HepG2 (cell line): ENCODE results near the gene DDO. TPM values are rescaled to one million over a fixed set of nuclear protein-coding genes. Genes with fewer than 3 reads are reported as not detected.

Experiments
- GABPB1 ChIP-seq: IDR thresholded peaks from 2 replicates; pipeline ENCODE4 v1.6.1; 2016; ENCODE audit warnings: mild to moderate bottlenecking, missing genetic modification reagents, moderate library complexity, missing compliant biosample characterization
- NR2F2 ChIP-seq: IDR thresholded peaks from 2 replicates; pipeline ENCODE4 v1.6.1; 2012; ENCODE audit warnings: low read depth, inconsistent platforms, borderline replicate concordance
- PCBP1 ChIP-seq: fragments of 200-400 bp; formaldehyde crosslinking; IDR thresholded peaks from 2 replicates; pipeline ENCODE4 v1.6.1; 2017; ENCODE audit warnings: mild to moderate bottlenecking, low read depth, low read length, borderline replicate concordance
- SUZ12 ChIP-seq: fragments of 150-350 bp; IDR thresholded peaks from 2 replicates; pipeline ENCODE4 v1.6.1; 2014; ENCODE audit warnings: low read depth, low read length
- TMF1 ChIP-seq: sonication (generic); formaldehyde crosslinking; IDR thresholded peaks from 2 replicates; pipeline ENCODE4 v1.8.1; 2022; ENCODE audit warnings: low read depth, missing genetic modification reagents
- ZNF441 ChIP-seq: sonication (generic); formaldehyde crosslinking; IDR thresholded peaks from 2 replicates; pipeline ENCODE4 v1.7.0; 2021; ENCODE audit warnings: missing genetic modification reagents, borderline replicate concordance
- ZNF547 ChIP-seq: sonication (generic); formaldehyde crosslinking; IDR thresholded peaks from 2 replicates; pipeline ENCODE4 v1.5.1; 2020; ENCODE audit warnings: mild to moderate bottlenecking, missing genetic modification reagents
- ZNF737 ChIP-seq: sonication (generic); formaldehyde crosslinking; IDR thresholded peaks from 2 replicates; pipeline ENCODE4 v1.5.0; 2020; ENCODE audit warnings: missing genetic modification reagents, mild to moderate bottlenecking, borderline replicate concordance
- ZNF841 ChIP-seq: sonication (generic); formaldehyde crosslinking; IDR thresholded peaks from 2 replicates; pipeline ENCODE4 v1.8.1; 2023; ENCODE audit warnings: missing genetic modification reagents, borderline replicate concordance
- polyA plus RNA-seq, 8 experiments: library from polyadenylated mRNA; depleted of rRNA in 3 of 8; stranded (reverse) in 7 of 8; unstranded in 1 of 8; fragments of >200 nt; fragmentation: Illumina TruSeq in 4 of 8; extraction: Trizol in 4 of 8; gene quantifications; 2 replicates each; pipeline versions ENCODE4 v1.2.1 to v1.2.3, GENCODE V29; 2011 to 2016; ENCODE audit warnings: low read depth in 4 of 8, missing spikeins in 1 of 8, mixed read lengths in 1 of 8; ENCODE audit not compliant: insufficient read depth in 1 of 8
- total RNA-seq, 5 experiments: library from RNA; depleted of rRNA; stranded (reverse); fragments of >200 nt; fragmentation: Illumina TruSeq; extraction: Trizol; gene quantifications; 2 replicates each; pipeline ENCODE4 v1.2.3, GENCODE V29; 2016; ENCODE audit warnings: low read depth in 1 of 5
- TF ChIP-seq, protein P1 (sequence below): sonication (generic); formaldehyde crosslinking; IDR thresholded peaks from 2 replicates; pipeline ENCODE4 v1.4.0; 2020; ENCODE audit warnings: missing genetic modification reagents, borderline replicate concordance
- TF ChIP-seq, protein P2 (sequence below): sonication (generic); formaldehyde crosslinking; IDR thresholded peaks from 2 replicates; pipeline ENCODE4 v1.5.1; 2020; ENCODE audit warnings: mild to moderate bottlenecking, missing genetic modification reagents
- TF ChIP-seq, protein P3 (sequence below): sonication (generic); formaldehyde crosslinking; IDR thresholded peaks from 2 replicates; pipeline ENCODE4 v1.4.0; 2020; ENCODE audit warnings: mild to moderate bottlenecking, missing genetic modification reagents, borderline replicate concordance
- TF ChIP-seq, protein P4 (sequence below), 2 experiments: IDR thresholded peaks; 2 replicates each; pipeline ENCODE4 v1.6.1; 2011 to 2012; ENCODE audit warnings: low read length in 2 of 2, borderline replicate concordance in 1 of 2, low read depth in 1 of 2, mild to moderate bottlenecking in 1 of 2, moderate library complexity in 1 of 2
- TF ChIP-seq, protein P5 (sequence below): sonication (generic); formaldehyde crosslinking; IDR thresholded peaks from 2 replicates; pipeline ENCODE4 v1.4.0; 2020; ENCODE audit warnings: missing genetic modification reagents, borderline replicate concordance
- TF ChIP-seq, protein P6 (sequence below): sonication (generic); formaldehyde crosslinking; IDR thresholded peaks from 2 replicates; pipeline ENCODE4 v1.4.0; 2020; ENCODE audit warnings: mild to moderate bottlenecking, missing genetic modification reagents

The DDO gene
- total and polyA plus RNA-seq, 2 of the 13 experiments (the other 11 are each of a cell fraction or from before 2014, with no cell fraction given): 6.1 to 10.3 TPM

DNA sequence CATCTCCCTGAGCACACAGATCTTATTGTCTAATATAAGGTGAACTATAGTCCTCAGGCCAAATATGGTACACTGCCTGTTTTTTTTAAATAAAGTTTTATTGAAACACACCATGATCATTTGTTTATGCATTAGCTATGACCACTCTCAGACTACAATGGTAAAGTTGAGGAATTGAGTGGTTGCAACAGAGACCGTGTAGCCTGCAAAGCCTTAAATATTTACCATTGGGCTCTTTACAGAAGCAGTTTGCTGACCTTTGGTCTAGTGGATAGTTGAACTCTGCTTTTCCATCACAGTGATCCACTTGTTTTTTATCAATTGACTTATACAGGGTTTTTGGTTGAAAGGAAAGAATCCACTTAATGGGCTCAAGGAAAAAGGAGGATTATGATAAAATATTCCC, 29.9 kb downstream of the DDO start (continued):
- TF ChIP-seq, protein P1, sequence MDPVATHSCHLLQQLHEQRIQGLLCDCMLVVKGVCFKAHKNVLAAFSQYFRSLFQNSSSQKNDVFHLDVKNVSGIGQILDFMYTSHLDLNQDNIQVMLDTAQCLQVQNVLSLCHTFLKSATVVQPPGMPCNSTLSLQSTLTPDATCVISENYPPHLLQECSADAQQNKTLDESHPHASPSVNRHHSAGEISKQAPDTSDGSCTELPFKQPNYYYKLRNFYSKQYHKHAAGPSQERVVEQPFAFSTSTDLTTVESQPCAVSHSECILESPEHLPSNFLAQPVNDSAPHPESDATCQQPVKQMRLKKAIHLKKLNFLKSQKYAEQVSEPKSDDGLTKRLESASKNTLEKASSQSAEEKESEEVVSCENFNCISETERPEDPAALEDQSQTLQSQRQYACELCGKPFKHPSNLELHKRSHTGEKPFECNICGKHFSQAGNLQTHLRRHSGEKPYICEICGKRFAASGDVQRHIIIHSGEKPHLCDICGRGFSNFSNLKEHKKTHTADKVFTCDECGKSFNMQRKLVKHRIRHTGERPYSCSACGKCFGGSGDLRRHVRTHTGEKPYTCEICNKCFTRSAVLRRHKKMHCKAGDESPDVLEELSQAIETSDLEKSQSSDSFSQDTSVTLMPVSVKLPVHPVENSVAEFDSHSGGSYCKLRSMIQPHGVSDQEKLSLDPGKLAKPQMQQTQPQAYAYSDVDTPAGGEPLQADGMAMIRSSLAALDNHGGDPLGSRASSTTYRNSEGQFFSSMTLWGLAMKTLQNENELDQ (CRISPR knock-in tag): no peak
- TF ChIP-seq, protein P2, sequence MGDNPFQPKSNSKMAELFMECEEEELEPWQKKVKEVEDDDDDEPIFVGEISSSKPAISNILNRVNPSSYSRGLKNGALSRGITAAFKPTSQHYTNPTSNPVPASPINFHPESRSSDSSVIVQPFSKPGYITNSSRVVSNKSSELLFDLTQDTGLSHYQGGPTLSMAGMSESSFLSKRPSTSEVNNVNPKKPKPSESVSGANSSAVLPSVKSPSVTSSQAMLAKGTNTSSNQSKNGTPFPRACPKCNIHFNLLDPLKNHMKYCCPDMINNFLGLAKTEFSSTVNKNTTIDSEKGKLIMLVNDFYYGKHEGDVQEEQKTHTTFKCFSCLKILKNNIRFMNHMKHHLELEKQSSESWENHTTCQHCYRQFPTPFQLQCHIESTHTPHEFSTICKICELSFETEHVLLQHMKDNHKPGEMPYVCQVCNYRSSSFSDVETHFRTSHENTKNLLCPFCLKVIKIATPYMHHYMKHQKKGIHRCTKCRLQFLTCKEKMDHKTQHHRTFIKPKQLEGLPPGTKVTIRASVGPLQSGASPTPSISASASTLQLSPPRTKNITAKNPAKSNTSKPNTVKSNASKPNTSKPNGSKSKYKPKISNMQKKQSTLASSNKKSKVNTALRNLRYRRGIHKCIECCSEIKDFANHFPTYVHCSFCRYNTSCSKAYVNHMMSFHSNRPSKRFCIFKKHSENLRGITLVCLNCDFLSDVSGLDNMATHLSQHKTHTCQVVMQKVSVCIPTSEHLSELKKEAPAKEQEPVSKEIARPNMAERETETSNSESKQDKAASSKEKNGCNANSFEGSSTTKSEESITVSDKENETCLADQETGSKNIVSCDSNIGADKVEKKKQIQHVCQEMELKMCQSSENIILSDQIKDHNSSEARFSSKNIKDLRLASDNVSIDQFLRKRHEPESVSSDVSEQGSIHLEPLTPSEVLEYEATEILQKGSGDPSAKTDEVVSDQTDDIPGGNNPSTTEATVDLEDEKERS: no peak
- TF ChIP-seq GABPB1 (no peak), ZNF737 (CRISPR knock-in tag) (no peak), ZNF441 (CRISPR knock-in tag) (no peak), ZNF547 (CRISPR knock-in tag) (no peak), ZNF841 (no peak), TMF1 (CRISPR knock-in tag) (no peak), NR2F2 (no peak), PCBP1 (no peak), SUZ12 (no peak)
- TF ChIP-seq, protein P3, sequence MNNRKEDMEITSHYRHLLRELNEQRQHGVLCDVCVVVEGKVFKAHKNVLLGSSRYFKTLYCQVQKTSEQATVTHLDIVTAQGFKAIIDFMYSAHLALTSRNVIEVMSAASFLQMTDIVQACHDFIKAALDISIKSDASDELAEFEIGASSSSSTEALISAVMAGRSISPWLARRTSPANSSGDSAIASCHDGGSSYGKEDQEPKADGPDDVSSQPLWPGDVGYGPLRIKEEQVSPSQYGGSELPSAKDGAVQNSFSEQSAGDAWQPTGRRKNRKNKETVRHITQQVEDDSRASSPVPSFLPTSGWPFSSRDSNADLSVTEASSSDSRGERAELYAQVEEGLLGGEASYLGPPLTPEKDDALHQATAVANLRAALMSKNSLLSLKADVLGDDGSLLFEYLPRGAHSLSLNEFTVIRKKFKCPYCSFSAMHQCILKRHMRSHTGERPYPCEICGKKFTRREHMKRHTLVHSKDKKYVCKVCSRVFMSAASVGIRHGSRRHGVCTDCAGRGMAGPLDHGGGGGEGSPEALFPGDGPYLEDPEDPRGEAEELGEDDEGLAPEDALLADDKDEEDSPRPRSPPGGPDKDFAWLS (CRISPR knock-in tag): no peak
- TF ChIP-seq, protein P4, sequence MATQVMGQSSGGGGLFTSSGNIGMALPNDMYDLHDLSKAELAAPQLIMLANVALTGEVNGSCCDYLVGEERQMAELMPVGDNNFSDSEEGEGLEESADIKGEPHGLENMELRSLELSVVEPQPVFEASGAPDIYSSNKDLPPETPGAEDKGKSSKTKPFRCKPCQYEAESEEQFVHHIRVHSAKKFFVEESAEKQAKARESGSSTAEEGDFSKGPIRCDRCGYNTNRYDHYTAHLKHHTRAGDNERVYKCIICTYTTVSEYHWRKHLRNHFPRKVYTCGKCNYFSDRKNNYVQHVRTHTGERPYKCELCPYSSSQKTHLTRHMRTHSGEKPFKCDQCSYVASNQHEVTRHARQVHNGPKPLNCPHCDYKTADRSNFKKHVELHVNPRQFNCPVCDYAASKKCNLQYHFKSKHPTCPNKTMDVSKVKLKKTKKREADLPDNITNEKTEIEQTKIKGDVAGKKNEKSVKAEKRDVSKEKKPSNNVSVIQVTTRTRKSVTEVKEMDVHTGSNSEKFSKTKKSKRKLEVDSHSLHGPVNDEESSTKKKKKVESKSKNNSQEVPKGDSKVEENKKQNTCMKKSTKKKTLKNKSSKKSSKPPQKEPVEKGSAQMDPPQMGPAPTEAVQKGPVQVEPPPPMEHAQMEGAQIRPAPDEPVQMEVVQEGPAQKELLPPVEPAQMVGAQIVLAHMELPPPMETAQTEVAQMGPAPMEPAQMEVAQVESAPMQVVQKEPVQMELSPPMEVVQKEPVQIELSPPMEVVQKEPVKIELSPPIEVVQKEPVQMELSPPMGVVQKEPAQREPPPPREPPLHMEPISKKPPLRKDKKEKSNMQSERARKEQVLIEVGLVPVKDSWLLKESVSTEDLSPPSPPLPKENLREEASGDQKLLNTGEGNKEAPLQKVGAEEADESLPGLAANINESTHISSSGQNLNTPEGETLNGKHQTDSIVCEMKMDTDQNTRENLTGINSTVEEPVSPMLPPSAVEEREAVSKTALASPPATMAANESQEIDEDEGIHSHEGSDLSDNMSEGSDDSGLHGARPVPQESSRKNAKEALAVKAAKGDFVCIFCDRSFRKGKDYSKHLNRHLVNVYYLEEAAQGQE (IDR thresholded peaks at IDR 0.05; ENCODE audit: borderline replicate concordance in 1 of 2, low read depth in 1 of 2, low read length in 2 of 2): no peak
- TF ChIP-seq, protein P5, sequence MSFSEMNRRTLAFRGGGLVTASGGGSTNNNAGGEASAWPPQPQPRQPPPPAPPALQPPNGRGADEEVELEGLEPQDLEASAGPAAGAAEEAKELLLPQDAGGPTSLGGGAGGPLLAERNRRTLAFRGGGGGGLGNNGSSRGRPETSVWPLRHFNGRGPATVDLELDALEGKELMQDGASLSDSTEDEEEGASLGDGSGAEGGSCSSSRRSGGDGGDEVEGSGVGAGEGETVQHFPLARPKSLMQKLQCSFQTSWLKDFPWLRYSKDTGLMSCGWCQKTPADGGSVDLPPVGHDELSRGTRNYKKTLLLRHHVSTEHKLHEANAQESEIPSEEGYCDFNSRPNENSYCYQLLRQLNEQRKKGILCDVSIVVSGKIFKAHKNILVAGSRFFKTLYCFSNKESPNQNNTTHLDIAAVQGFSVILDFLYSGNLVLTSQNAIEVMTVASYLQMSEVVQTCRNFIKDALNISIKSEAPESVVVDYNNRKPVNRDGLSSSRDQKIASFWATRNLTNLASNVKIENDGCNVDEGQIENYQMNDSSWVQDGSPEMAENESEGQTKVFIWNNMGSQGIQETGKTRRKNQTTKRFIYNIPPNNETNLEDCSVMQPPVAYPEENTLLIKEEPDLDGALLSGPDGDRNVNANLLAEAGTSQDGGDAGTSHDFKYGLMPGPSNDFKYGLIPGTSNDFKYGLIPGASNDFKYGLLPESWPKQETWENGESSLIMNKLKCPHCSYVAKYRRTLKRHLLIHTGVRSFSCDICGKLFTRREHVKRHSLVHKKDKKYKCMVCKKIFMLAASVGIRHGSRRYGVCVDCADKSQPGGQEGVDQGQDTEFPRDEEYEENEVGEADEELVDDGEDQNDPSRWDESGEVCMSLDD: no peak
- TF ChIP-seq, protein P6, sequence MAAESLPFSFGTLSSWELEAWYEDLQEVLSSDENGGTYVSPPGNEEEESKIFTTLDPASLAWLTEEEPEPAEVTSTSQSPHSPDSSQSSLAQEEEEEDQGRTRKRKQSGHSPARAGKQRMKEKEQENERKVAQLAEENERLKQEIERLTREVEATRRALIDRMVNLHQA: no peak
